SU-DHL-6 (cell line): ENCODE measurements around the gene NSMCE1.

Source experiments
- CTCF ChIP-seq: fragments of 200-600 bp; sonication (generic); IDR thresholded peaks from one replicate; pipeline ENCODE4 v1.5.1; 2017; ENCODE audit warnings: antibody characterized with exemption, mild to moderate bottlenecking, low read length, moderate library complexity; ENCODE audit not compliant: insufficient read depth, poor library complexity, severe bottlenecking
- EZH2phosphoT487 ChIP-seq: fragments of 200-600 bp; sonication (generic), shearing (Covaris generic); conservative IDR thresholded peaks from 2 replicates; pipeline ENCODE4 v1.6.1; 2018; ENCODE audit warnings: mild to moderate bottlenecking, antibody characterized with exemption, low read length, moderate library complexity, mixed read lengths

GRCh38 chr16:27293343-27293742 lies 24.8 kb upstream of the NSMCE1 start:
- TF ChIP-seq CTCF (no peak), EZH2phosphoT487 (no peak)
